Stimulated activated CD4-positive, alpha-beta T cell treated with anti-CD3 and anti-CD28 coated beads, Interleukin-15, amount 100 ng/mL, for 48 hours (primary cell): ENCODE data around the gene CDC34.

ENCODE experiments used
- DNase-seq, 2 donors: peaks; one replicate each; pipeline ENCODE4 v3.0.0-alpha.2; 2020; ENCODE audit warnings: low read depth in 2 of 2

Gene CDC34

GRCh38 chr19:542173-542866 lies 10.8 kb downstream of the CDC34 start:
- no peak for DNase-seq

- peak; percentile 50 to 62 for DNase-seq
These were observed 12.5 kb downstream of the CDC34 start, which contains the start of gene GZMM for GRCh38 chr19:543910-544608. TSS of gene GZMM (plus strand) at chr19:544053. CDS start at chr19:544072, 19 bp downstream.

- no peak for DNase-seq
These were observed 15.6 kb downstream of the CDC34 start for GRCh38 chr19:547117-547516.

- DNase-seq, result no peak
These were observed 16.5 kb downstream of the CDC34 start for GRCh38 chr19:547836-548720.

GRCh38 chr19:548886-549830 lies 17.6 kb downstream of the CDC34 start:
- DNase-seq, result no peak

- no peak for DNase-seq
These were observed 23.3 kb downstream of the CDC34 start for GRCh38 chr19:554817-555216.

GRCh38 chr19:555474-555808 lies 23.9 kb downstream of the CDC34 start:
- DNase-seq, result no peak

GRCh38 chr19:556611-557382 lies 25.2 kb downstream of the CDC34 start:
- DNase-seq, result no peak

- DNase-seq, result no peak
These were observed 27.3 kb downstream of the CDC34 start for GRCh38 chr19:558770-559439.

- no peak for DNase-seq
These were observed 28.6 kb downstream of the CDC34 start for GRCh38 chr19:560121-560520.

GRCh38 chr19:566403-566802 lies 34.8 kb downstream of the CDC34 start:
- no peak for DNase-seq

GRCh38 chr19:566844-567243 lies 35.3 kb downstream of the CDC34 start:
- DNase-seq, result no peak

GRCh38 chr19:567296-567900 lies 35.8 kb downstream of the CDC34 start:
- no peak for DNase-seq

GRCh38 chr19:570251-570686 lies 38.7 kb downstream of the CDC34 start:
- no peak for DNase-seq

GRCh38 chr19:570937-571565 lies 39.5 kb downstream of the CDC34 start:
- DNase-seq, result peak in 1 of 2 donors; percentile 33

- no peak for DNase-seq
These were observed 40.0 kb downstream of the CDC34 start for GRCh38 chr19:571566-571974.

- DNase-seq, result peak; percentile 96 to 98
These were observed 40.7 kb downstream of the CDC34 start, which contains the start of gene BSG for GRCh38 chr19:572140-572742. TSS of gene BSG (plus strand) at chr19:572596. CDS start at chr19:572635, 39 bp downstream.

GRCh38 chr19:572743-573518 lies 41.4 kb downstream of the CDC34 start:
- no peak for DNase-seq
